HEK293 (cell line): Measurements from ENCODE around the gene CD2AP.

Experiments
- GLI4 ChIP-seq: fragments of 450-650 bp; formaldehyde crosslinking; IDR thresholded peaks from 2 replicates; pipeline ENCODE4 v1.5.1; 2016; ENCODE audit warnings: missing biosample characterization, missing genetic modification characterization
- WT1 ChIP-seq: fragments of 450-650 bp; formaldehyde crosslinking; IDR thresholded peaks from 2 replicates; pipeline ENCODE4 v1.5.1; 2016; ENCODE audit warnings: missing biosample characterization, missing genetic modification characterization
- ZNF624 ChIP-seq: fragments of 450-650 bp; formaldehyde crosslinking; IDR thresholded peaks from 2 replicates; pipeline ENCODE4 v1.5.1; 2017; ENCODE audit warnings: missing biosample characterization, missing genetic modification characterization
- TF ChIP-seq, protein P1 (sequence below): fragments of 450-650 bp; formaldehyde crosslinking; IDR thresholded peaks from 2 replicates; pipeline ENCODE4 v1.5.1; 2016; ENCODE audit warnings: missing biosample characterization, missing genetic modification characterization
- TF ChIP-seq, protein P2 (sequence below): fragments of 450-650 bp; formaldehyde crosslinking; IDR thresholded peaks from 2 replicates; pipeline ENCODE4 v1.5.1; 2016; ENCODE audit warnings: missing biosample characterization, missing genetic modification characterization
- TF ChIP-seq, protein P3 (sequence below): fragments of 450-650 bp; formaldehyde crosslinking; IDR thresholded peaks from 2 replicates; pipeline ENCODE4 v1.5.1; 2016; ENCODE audit warnings: missing biosample characterization, missing genetic modification characterization
- TF ChIP-seq, protein P4 (sequence below): sonication (generic); formaldehyde crosslinking; IDR thresholded peaks from 2 replicates; pipeline ENCODE4 v1.8.1; 2022; ENCODE audit warnings: mild to moderate bottlenecking, moderate library complexity, missing genetic modification reagents

DNA sequence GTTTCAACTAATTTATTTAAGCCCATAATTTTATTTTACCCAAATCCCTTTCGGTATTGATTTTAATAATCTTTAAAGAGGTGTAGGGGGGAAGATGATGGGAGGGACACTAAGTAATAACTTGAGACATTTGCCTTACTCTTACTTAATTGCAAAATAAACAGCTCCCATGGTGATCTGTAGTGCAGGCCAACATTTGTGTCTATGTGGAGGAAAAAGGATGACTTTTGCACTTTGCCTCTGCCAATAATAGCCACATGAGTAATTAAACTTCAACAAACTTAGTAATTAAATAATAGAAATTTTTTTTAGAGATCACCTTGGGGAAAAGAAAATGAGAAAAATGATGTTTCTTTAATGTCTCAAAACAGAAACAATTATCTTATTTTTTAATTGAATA, 29.9 kb upstream of the CD2AP start:
- TF ChIP-seq, protein P1, sequence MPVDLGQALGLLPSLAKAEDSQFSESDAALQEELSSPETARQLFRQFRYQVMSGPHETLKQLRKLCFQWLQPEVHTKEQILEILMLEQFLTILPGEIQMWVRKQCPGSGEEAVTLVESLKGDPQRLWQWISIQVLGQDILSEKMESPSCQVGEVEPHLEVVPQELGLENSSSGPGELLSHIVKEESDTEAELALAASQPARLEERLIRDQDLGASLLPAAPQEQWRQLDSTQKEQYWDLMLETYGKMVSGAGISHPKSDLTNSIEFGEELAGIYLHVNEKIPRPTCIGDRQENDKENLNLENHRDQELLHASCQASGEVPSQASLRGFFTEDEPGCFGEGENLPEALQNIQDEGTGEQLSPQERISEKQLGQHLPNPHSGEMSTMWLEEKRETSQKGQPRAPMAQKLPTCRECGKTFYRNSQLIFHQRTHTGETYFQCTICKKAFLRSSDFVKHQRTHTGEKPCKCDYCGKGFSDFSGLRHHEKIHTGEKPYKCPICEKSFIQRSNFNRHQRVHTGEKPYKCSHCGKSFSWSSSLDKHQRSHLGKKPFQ (tag by site-specific recombination), result no peak
- TF ChIP-seq, protein P2, sequence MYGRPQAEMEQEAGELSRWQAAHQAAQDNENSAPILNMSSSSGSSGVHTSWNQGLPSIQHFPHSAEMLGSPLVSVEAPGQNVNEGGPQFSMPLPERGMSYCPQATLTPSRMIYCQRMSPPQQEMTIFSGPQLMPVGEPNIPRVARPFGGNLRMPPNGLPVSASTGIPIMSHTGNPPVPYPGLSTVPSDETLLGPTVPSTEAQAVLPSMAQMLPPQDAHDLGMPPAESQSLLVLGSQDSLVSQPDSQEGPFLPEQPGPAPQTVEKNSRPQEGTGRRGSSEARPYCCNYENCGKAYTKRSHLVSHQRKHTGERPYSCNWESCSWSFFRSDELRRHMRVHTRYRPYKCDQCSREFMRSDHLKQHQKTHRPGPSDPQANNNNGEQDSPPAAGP (tag by site-specific recombination), result no peak
- TF ChIP-seq, protein P3, sequence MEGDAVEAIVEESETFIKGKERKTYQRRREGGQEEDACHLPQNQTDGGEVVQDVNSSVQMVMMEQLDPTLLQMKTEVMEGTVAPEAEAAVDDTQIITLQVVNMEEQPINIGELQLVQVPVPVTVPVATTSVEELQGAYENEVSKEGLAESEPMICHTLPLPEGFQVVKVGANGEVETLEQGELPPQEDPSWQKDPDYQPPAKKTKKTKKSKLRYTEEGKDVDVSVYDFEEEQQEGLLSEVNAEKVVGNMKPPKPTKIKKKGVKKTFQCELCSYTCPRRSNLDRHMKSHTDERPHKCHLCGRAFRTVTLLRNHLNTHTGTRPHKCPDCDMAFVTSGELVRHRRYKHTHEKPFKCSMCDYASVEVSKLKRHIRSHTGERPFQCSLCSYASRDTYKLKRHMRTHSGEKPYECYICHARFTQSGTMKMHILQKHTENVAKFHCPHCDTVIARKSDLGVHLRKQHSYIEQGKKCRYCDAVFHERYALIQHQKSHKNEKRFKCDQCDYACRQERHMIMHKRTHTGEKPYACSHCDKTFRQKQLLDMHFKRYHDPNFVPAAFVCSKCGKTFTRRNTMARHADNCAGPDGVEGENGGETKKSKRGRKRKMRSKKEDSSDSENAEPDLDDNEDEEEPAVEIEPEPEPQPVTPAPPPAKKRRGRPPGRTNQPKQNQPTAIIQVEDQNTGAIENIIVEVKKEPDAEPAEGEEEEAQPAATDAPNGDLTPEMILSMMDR (tag by site-specific recombination), result no peak
- TF ChIP-seq WT1, result no peak
- TF ChIP-seq GLI4 (tag by site-specific recombination), result no peak
- TF ChIP-seq ZNF624 (tag by site-specific recombination), result no peak
- TF ChIP-seq, protein P4, sequence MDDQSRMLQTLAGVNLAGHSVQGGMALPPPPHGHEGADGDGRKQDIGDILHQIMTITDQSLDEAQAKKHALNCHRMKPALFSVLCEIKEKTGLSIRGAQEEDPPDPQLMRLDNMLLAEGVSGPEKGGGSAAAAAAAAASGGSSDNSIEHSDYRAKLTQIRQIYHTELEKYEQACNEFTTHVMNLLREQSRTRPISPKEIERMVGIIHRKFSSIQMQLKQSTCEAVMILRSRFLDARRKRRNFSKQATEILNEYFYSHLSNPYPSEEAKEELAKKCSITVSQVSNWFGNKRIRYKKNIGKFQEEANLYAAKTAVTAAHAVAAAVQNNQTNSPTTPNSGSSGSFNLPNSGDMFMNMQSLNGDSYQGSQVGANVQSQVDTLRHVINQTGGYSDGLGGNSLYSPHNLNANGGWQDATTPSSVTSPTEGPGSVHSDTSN (CRISPR knock-in tag), result no peak
